8988T (cell line): ENCODE measurements around the gene F11.
"Not testable (repeated sequence)": the region's sequence is repeated elsewhere in the genome, so short reads cannot be mapped to it uniquely, and the experiment has no call there.

ENCODE experiments used
- DNase-seq: peaks from one replicate; pipeline ENCODE4 v3.0.0; 2011

The F11 gene

DNA sequence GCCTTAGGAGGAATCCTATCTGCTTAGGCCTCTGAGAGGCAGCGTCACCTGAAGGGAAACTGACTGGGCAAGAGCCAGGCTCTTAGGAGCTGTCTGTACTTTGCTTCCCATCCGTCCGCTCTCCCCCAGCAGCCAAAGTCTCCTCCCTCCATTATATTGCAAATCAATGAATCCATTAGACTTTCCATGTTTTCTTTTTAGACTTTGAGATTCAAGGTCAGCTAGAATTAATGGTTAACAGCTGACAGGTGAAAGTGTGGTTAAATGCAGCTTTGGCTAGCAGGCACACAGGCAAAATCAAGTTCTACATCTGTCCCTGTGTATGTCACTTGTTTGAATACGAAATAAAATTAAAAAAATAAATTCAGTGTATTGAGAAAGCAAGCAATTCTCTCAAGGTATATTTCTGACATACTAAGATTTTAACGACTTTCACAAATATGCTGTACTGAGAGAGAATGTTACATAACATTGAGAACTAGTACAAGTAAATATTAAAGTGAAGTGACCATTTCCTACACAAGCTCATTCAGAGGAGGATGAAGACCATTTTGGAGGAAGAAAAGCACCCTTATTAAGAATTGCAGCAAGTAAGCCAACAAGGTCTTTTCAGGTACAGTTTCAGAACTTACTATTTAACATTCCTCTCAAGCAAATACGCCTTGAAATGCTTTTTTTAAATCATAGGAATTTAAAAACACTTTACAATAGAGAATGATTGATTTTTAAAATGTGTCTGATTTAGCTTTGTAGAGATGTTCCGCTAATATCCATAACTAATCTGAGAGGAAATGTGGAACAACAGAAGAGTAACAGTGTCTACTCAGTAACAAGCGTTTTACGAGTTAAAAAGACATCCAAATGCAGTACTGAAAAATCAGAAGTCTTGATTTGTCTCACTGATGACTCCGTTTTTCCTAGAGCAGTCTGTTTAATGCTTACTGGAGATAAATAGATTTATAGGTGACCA is at the start of gene F11:
Gene F11, plus strand, starts transcription at position 507 of the 970 bp plus-strand sequence. CDS start 948 bp downstream, outside the sequence.
- DNase-seq, result no peak

DNA sequence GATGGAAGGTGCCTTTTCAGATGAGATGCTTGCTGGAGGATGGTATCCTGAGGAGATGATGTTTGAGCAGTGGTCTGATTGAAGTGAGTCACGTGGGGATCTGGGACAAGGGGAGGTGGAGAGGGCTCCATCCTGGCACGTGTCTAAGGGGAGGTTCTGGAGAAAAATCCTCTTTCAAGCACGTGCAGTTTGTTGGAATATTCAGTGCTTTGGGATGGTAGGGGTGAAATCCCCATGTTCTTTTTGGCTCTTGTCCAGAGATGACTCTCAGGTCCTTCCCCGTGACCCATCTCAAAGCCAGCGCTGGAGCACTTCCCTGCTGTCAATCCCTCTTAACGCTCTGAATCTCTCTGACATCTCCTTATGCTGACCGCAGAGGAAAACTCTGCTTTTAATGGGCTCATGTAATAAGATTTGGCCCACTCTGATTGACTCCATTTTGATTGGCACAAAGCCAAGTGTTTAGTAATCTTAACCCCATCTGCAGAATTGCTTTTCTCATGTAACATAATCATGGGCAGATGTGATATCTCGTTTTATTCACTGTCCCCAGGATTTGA is 49.4 kb upstream of the F11 start:
- no peak for DNase-seq

GRCh38 chr4:186217733-186218293 is 48.2 kb upstream of the F11 start:
- DNase-seq, result no peak

- no peak for DNase-seq
These were observed 44.4 kb upstream of the F11 start for GRCh38 chr4:186221624-186222023.

- DNase-seq, result no peak
These were observed 40.1 kb upstream of the F11 start for GRCh38 chr4:186225848-186226247.

DNA sequence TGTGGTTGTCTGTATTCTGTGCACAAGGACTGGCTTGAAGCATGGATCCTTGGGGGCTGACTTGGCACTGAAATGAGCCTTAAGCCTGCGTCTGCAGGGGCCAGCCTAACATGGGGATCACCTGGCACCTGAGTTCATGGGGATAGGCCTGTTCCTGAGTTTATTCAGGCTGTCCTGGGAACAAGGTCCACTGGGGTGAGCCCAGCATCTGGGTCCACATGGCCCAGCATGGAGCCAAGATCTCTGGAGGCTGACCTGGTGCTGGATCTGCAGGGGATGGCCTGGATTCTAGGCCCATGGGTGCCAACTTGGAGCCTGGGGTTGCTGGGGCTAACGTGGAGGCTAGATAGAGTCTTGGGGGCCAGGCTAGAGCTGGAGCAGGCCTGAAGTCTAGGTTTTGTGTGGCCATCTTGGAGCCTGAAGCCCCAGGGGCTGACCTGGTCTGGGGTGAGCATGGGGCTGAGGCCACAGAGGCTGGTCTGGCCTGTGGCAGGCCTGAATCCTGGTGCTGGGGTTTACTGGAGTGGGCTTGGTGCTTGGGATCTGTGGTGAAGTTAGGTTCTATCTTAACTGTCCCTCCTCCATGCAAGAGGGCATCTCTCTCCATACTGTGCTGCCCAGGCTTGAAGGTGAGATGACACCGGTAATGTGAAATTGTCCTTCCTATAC is 39.3 kb upstream of the F11 start:
- DNase-seq, result no peak

DNA sequence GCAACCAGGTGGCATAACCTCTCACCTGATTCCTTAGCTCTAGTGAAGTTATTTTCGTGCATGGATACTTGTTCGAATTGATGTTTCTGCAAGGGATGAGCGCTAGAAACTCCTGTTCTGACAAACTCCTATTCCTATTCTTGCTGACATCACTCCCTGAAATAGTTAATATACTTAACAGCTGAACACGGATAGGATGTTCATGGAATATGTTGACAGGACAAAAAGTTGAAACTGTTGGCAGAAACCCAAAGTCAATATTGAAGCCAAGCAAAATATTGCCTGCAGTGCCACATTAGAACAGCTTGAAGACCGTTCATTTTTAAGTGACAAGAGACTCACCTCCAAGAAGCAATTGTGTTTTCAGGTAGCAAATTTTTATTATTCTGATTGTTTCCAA is 38.8 kb upstream of the F11 start, which contains the start of gene KLKB1:
Gene KLKB1, plus strand, starts transcription at position 287 of the 400 bp plus-strand sequence. CDS start 689 bp downstream, outside the sequence.
- no peak for DNase-seq

DNA sequence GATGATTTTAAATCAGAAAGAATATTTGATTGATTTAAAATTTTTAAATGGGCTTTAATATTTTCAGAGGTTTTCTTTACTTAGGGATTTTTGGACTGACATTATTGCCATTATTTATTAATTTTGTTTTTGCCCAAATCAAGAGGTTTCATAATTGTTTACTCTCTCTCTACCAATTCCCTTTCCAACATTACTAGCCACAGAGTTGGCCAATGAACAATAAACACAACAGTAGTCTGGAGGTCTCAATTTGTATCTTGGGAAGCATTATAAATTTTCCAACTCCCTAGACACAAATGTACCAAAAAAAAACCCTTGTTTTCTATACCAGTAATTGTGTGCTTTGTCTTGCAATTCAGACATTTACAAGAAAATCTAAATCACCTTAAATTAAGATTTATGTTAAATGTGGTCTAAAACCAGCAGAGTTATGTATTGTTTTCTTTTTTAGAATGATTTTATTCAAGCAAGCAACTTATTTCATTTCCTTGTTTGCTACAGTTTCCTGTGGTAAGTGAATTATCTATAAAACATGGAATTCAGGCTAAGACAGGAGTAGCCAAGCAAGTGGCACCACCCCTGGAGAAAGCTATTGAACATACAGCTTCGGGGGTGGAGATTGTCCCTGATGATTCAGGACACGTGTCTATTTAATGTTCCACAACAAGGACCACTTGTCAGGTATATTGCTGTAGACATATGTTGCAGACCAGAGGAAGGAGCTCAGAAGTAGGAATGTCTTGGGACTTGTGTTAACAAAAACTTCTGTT is 38.1 kb upstream of the F11 start:
- DNase-seq, result no peak

GRCh38 chr4:186228514-186228894 is 37.5 kb upstream of the F11 start:
- no peak for DNase-seq

DNA sequence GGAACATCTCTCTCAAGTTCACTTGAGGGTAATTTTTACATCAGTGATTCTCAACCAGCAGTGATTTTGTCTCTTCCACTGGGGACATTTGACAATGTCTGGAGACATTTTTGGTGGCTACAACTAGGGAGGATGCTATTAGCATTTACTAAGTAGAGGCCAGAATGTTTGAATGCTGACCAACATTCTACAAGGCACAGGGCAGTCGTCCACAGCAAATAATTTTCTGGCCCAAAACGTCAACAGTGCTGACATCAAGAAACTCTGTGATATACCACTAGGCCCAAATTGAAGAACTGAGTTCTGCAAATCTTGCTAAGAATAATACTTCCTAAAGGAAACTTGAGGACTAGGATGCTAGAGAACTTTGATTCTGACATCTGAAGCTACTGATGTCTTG is 31.6 kb upstream of the F11 start:
- no peak for DNase-seq

DNA sequence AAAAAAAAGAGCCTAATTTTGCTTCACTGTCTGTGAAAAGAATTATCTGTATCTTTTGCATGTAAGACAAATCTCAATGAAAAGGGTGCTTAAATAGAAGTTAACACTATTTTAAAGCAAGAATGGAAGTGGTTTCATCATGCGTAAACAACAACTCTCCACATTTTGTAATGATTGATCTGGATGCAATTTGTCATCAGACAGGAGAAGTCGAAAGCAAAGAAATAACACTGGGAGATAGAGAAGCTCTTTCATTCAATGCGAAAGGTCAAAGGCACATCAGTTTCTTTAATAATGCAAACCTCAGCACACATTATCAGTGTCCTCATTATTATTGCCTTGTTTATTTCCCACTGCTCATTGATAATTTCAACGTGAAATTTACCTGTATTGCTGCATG is 29.9 kb upstream of the F11 start:
- DNase-seq, result no peak

- DNase-seq, result no peak
These were observed 25.5 kb upstream of the F11 start for GRCh38 chr4:186240452-186240847.

GRCh38 chr4:186240848-186241491 is 25.0 kb upstream of the F11 start:
- no peak for DNase-seq

DNA sequence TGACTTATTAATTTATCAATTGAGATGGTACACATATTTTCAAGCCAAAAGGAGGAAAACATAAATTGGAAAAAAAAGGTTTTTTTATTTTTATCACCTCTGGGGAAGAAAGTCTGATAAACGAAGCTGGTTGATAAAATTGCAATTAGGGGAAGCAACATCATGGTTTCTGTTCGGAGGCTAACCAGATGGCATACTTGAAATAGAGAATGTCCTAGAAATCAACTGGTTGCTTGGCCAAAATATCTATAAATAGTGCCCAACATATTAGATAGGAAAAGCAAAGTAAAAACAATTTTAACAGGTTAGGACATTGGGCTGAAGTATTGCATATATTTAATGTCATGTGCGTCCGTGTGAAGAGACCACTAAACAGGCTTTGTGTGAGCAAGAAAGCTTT is 24.4 kb upstream of the F11 start:
- no peak for DNase-seq

DNA sequence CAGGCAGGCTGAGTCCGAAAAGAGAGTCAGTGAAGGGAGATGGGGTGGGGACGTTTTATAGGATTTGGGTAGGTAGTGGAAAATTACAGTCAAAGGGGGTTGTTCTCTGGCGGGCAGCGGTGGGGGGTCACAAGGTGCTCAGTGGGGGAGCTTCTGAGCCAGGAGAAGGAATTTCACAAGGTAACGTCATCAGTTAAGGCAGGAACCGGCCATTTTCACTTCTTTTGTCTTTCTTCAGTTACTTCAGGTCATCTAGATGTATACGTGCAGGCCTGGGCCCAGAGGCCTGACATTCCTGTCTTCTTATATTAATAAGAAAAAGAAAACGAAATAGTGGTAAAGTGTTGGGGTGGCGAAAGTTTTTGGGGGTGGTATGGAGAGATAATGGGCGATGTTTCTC is 24.0 kb upstream of the F11 start:
- not testable (repeated sequence) for DNase-seq

GRCh38 chr4:186243331-186243730 is 22.7 kb upstream of the F11 start:
- DNase-seq, result no peak

GRCh38 chr4:186244835-186245234 is 21.2 kb upstream of the F11 start:
- DNase-seq, result no peak

GRCh38 chr4:186247062-186247752 is 18.8 kb upstream of the F11 start:
- not testable (repeated sequence) for DNase-seq

DNA sequence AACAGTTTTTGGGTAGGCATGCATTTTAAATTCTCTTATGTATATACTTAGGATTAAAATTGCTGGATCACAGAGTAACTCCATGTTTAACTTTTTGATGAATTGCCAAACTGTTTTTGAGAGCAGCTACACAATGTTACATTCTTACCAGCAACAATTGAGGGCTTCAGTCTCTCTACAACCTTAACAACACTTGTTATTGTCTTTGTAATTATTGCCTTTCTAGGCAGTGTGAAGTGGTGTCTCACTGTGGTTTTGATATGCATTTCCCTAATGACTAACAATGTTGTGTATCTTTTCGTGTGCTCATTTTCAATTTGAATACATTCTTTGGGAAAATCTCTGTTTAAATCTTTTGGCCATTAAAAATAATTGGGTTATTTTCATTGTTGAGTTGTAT is 17.3 kb upstream of the F11 start:
- DNase-seq, result no peak

DNA sequence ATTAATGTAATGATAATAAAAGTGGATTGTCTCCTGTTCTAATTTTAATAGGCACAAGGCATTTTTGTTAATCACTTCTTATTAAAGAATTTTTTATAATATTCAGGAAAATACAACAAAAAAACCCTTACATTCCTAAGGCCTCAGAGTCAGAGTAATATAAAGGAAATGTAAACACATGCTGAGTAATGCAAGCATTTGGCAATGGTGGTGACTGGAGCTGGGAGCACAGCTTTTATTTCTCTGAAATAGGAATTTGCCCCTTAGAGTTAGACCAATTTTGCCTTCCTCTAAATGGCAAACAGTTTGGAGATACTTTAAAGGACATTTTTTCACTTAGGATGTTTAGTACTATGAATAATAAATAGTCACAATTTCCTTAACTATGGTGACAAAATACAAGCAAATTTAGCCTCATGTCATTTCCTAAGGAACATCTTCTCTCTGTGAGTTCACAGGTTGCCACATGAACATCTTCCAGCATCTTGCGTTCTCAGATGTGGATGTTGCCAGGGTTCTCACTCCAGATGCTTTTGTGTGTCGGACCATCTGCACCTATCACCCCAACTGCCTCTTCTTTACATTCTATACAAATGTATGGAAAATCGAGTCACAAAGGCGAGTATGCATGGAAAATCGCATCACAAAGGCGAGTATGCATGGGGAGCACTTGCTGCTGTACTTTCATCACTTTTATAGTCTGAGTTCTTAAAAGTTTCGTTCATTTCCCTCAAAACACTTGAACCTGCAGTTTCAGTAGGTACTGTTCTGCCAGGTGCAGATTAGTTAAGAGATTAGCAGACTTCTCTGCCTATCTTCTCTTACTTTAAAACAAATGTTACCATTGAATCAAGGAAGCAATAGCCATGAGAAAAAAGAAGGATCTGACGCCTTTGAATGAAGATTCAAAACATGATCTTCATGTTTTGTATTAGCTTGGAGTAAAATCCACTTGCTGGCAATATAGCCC is 15.9 kb upstream of the F11 start:
- DNase-seq, result no peak
